IMR-90 (cell line): ENCODE results near the gene CASP3.

Experiments
- BHLHE40 ChIP-seq: fragments of 150-350 bp; IDR thresholded peaks from 2 replicates; pipeline ENCODE4 v1.6.1; 2016; ENCODE audit warnings: mild to moderate bottlenecking, low read depth, low read length
- CTCF ChIP-seq: conservative IDR thresholded peaks from 2 replicates; pipeline ENCODE4 v1.5.1; 2012; ENCODE audit warnings: mild to moderate bottlenecking, low read depth, low read length, improper control_type of control experiment
- ELK1 ChIP-seq: fragments of 150-350 bp; IDR thresholded peaks from 2 replicates; pipeline ENCODE4 v1.6.1; 2016; ENCODE audit warnings: low read depth, mild to moderate bottlenecking, low read length, moderate library complexity, borderline replicate concordance
- FOS ChIP-seq: fragments of 150-350 bp; IDR thresholded peaks from 2 replicates; pipeline ENCODE4 v1.6.1; 2016; ENCODE audit warnings: low read depth, low read length
- MAFK ChIP-seq: IDR thresholded peaks from 2 replicates; pipeline ENCODE4 v1.6.1; 2012; ENCODE audit warnings: low read depth, low read length, improper control_type of control experiment
- MXI1 ChIP-seq: IDR thresholded peaks from 2 replicates; pipeline ENCODE4 v1.6.1; 2012; ENCODE audit warnings: low read depth, mild to moderate bottlenecking, low read length, moderate library complexity, borderline replicate concordance
- NFE2L2 ChIP-seq: fragments of 150-350 bp; IDR thresholded peaks from 2 replicates; pipeline ENCODE4 v1.6.1; 2016; ENCODE audit warnings: low read depth, mild to moderate bottlenecking, low read length
- POLR2A ChIP-seq: IDR thresholded peaks from 2 replicates; pipeline ENCODE4 v1.6.1; 2012; ENCODE audit warnings: mild to moderate bottlenecking, low read depth, low read length
- RAD21 ChIP-seq: IDR thresholded peaks from 2 replicates; pipeline ENCODE4 v1.6.1; 2012; ENCODE audit warnings: low read length, improper control_type of control experiment
- RCOR1 ChIP-seq: IDR thresholded peaks from 2 replicates; pipeline ENCODE4 v1.6.1; 2012; ENCODE audit warnings: mild to moderate bottlenecking, low read length, improper control_type of control experiment; ENCODE audit not compliant: insufficient replicate concordance
- RFX5 ChIP-seq: IDR thresholded peaks from 2 replicates; pipeline ENCODE4 v1.8.0; 2012; ENCODE audit warnings: low read depth, mild to moderate bottlenecking, low read length, moderate library complexity

- TF ChIP-seq CTCF (no peak), POLR2A (no peak), BHLHE40 (no peak), ELK1 (no peak), FOS (no peak), NFE2L2 (no peak), RFX5 (no peak), MXI1 (no peak), RAD21 (no peak), RCOR1 (no peak), MAFK (no peak)
Measured at GRCh38 chr4:184593461-184593860, 55.8 kb downstream of the CASP3 start.
